ENCODE data around the gene ASPHD2.

Gene ASPHD2

GRCh38 chr22:26447584-26448329, 18.7 kb downstream of the ASPHD2 start:
- no peak for DNase-seq

GRCh38 chr22:26448334-26448733, 19.3 kb downstream of the ASPHD2 start:
- no peak for DNase-seq

- no peak for DNase-seq
Observed at GRCh38 chr22:26448941-26449340, 19.9 kb downstream of the ASPHD2 start.

DNA sequence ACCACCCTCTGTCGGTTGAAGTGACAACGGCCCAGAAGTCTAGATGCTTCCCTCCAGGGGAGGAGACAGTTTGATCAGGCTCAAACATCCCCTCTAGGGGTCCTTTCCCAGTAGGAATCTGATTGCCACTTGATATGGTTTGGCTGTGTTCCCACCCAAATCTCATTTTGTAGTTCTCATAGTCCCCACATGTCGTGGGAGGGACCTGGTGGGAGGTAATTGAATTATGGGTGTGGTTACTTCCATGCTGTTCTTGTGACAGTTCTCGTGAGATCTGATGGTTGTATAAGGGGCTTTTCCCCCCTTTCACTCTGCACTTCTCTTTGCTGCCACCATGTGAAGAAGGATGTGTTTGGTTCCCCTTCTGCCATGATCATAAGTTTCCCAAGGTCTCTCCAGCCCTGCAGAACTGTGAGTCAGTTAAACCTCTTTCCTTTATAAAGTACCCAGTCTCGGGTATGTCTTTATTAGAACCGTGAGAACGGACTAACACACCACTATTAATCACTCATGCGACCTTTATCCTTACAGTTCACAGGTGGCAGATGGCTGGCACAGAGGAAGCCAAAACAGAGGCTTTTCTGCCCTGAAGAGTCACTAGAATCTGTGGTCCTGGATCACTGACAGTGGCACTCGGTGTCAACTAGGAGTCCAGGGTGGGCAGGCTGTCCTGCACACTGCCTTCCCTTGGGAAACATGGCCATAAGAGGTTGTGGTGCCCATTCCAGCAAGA, 21.6 kb downstream of the ASPHD2 start:
- no peak for DNase-seq

DNA sequence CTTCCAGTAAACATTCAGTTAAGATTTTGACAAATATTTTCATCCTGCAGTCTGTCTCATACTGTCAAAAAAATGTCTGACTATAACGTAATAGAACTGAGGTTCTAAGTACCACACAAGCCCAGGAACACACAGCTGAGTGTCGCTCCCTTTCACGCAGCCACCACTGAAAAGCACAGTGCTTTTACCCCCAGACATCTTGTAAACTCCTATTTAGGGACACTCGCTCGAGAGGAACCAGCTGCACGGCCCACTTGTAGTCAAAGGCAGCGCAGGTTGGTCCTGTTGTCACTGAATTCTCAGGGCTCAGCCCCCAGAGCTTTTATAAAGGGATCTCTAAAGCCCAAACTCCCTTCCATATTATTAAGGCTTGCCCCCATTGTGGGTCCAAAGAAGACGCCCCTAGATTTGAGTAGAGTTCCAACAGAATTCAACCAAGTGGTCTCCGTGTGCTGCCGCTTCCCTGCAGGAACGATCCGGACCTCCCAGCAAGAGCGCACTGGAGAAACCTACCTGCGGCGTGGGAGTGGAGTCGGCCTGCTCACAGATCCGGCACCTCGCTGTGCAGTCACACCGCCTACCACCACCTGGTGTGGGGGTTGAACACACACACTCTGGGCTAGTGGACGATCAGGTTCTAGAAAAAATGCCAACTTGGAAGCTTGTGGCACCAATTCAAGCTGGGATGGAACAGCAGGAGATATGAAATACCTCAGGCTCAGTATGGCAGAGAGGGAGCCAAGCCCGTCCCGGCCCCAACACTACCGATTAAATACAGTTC, 23.4 kb downstream of the ASPHD2 start:
- no peak for DNase-seq

DNA sequence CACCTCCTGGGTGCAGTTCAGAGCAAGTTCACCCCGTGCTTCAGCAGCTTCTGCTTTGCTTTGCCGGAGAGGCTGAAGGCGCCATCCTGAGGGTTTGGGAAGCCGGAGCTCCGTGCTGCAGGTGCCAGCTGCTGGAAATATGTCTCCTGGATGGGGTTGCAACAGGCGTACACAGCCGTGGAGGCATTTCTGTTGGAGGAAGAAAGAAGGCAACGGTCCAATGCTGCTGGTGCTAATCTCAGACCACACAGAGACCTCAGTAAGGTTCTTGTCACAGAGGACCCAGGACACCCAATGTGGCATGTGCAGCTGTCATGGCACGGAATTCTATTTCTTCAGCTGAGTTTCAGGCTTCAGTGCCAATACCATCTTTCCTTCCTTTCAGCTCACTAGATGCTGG, 24.2 kb downstream of the ASPHD2 start:
- no peak for DNase-seq

GRCh38 chr22:26453812-26454500, 24.9 kb downstream of the ASPHD2 start:
- DNase-seq = no peak

DNA sequence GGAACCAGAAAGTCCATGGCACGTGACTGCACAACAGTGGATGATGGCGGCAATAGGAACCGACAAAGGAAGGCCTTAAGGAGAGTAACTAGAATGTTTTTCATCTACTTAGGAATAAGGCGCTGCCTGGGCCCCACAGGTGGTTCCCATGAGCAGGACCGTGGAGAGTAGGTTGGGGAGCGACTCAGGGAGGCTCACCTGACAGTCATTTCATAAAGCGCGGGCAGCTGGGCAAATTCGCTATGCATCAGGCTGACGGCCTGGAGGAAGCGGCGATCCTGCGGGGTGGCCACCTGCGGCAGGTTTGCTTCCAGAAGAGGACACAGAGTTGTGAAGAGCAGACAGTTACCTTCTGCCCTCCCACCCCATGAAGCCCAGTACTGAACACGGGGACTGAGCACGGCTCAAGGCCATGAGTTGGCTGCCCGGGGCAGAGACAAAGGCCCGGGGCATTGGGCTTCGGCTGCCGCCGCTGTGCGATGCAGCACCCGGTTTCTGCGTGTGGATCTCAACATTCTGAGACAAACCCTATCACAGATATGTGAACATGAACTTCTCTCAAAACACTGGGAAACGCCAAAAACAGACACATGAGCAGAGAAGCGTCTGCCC, 28.7 kb downstream of the ASPHD2 start:
- no peak for DNase-seq

GRCh38 chr22:26460202-26460601, 31.1 kb downstream of the ASPHD2 start:
- DNase-seq = no peak

DNA sequence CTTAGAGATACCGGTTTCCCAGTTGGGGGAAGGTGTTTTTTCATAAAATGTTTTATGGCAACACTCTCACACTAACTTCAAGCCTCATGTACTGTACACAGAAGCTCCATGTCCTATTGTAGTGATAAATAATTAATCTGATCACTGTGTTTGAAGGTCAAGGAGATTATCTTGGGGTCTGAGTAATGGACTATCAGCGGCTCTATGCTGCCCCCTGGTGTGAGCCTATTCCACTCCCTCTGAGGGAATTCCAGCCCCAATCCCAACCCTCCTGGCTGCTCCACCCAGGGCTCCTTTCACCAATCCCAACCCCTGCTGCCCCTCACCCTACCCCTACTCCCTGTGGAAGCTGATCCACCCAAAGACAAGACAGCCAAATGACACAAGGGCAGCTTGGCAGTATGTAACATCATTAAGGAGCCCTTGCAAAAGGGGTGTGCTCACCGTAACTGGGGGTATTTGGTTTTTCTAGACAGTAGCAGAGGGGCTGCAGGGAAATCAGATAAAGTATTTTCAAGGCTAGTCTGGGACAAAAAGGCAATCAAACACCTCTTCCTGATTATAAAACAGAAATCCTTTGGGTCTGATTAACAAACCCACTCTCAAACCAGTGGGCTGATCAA, 32.2 kb downstream of the ASPHD2 start:
- no peak for DNase-seq

- no peak for DNase-seq
Observed at GRCh38 chr22:26462051-26462450, 33.0 kb downstream of the ASPHD2 start.

- DNase-seq = no peak
Observed at GRCh38 chr22:26462641-26463040, 33.6 kb downstream of the ASPHD2 start.

- no peak for DNase-seq
Observed at GRCh38 chr22:26463101-26463661, 34.1 kb downstream of the ASPHD2 start.

- DNase-seq = no peak
Observed at GRCh38 chr22:26463688-26464087, 34.6 kb downstream of the ASPHD2 start.

GRCh38 chr22:26464312-26464711, 35.3 kb downstream of the ASPHD2 start:
- no peak for DNase-seq

- DNase-seq = no peak
Observed at GRCh38 chr22:26466196-26466595, 37.1 kb downstream of the ASPHD2 start.

GRCh38 chr22:26470807-26471206, 41.7 kb downstream of the ASPHD2 start:
- DNase-seq = no peak

DNA sequence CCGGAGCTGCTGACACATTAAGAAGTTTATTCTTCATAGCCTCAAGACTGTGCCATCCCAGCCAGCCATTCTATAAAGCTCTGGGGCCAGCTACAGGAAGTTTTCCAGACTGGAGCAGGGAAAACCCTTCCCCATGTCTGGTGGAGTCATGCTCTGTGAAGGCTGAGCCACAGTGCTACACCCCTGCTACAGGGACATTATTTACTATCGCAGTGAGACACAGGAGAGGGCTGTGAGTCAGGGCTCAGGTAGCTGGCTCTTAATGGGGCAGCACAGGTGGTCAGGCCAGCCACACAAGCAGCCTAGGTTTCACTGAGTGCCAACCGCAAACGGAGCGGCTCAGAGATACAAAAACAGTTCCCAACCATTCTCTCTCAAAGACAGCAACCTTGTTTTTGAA, 42.5 kb downstream of the ASPHD2 start:
- no peak for DNase-seq

GRCh38 chr22:26474682-26475081, 45.6 kb downstream of the ASPHD2 start:
- DNase-seq = no peak

GRCh38 chr22:26476705-26477340, 47.8 kb downstream of the ASPHD2 start:
- DNase-seq = no peak

- DNase-seq = no peak
Observed at GRCh38 chr22:26477341-26477731, 48.3 kb downstream of the ASPHD2 start.
